Trophoblast cell (in vitro differentiated cells and primary cell): ENCODE results near the gene FSTL4.

ENCODE experiments used
- DNase-seq, 2 donors: peaks; one replicate each; pipeline ENCODE4 v3.0.0-alpha.2; 2016
- H2AFZ ChIP-seq: 2 replicates; pipeline ENCODE4 v1.6.1; 2013; ENCODE audit warnings: low read length, moderate library complexity, mild to moderate bottlenecking; ENCODE audit not compliant: insufficient read depth, poor library complexity
- H2AK5ac ChIP-seq: 2 replicates; pipeline ENCODE4 v1.6.1; 2013; ENCODE audit warnings: mild to moderate bottlenecking, low read length
- H2BK120ac ChIP-seq: 2 replicates; pipeline ENCODE4 v1.6.1; 2013; ENCODE audit warnings: low read length, mild to moderate bottlenecking, moderate library complexity; ENCODE audit not compliant: insufficient read depth, poor library complexity
- H2BK12ac ChIP-seq: 2 replicates; pipeline ENCODE4 v1.6.1; 2013; ENCODE audit warnings: mild to moderate bottlenecking, low read length, moderate library complexity
- H2BK5ac ChIP-seq: 2 replicates; pipeline ENCODE4 v1.6.1; 2013; ENCODE audit warnings: low read length, low read depth, moderate library complexity, mild to moderate bottlenecking; ENCODE audit not compliant: poor library complexity
- H3K14ac ChIP-seq: 2 replicates; pipeline ENCODE4 v1.6.1; 2013; ENCODE audit warnings: mild to moderate bottlenecking, low read length
- H3K18ac ChIP-seq: 2 replicates; pipeline ENCODE4 v1.6.1; 2013; ENCODE audit warnings: mild to moderate bottlenecking, low read length
- H3K23ac ChIP-seq: 2 replicates; pipeline ENCODE4 v1.6.1; 2013; ENCODE audit warnings: low read length
- H3K27ac ChIP-seq: 2 replicates; pipeline ENCODE4 v1.5.1; 2013; ENCODE audit warnings: low read depth, mild to moderate bottlenecking, inconsistent platforms, low read length, moderate library complexity
- H3K27me3 ChIP-seq: 2 replicates; pipeline ENCODE4 v1.6.1; 2013; ENCODE audit warnings: inconsistent platforms, mild to moderate bottlenecking, low read length, moderate library complexity; ENCODE audit not compliant: insufficient read depth
- H3K36me3 ChIP-seq, 2 experiments: 1 replicate in 1 of 2; 2 replicates in 1 of 2; pipeline ENCODE4 v1.6.1; 2013; ENCODE audit warnings: low read length in 2 of 2, mild to moderate bottlenecking in 2 of 2, moderate library complexity in 1 of 2; ENCODE audit not compliant: insufficient read depth in 2 of 2, control insufficient read depth in 1 of 2
- H3K4ac ChIP-seq: 2 replicates; pipeline ENCODE4 v1.6.1; 2013; ENCODE audit warnings: low read depth, mild to moderate bottlenecking, low read length, moderate library complexity
- H3K4me1 ChIP-seq, 2 experiments: 1 replicate in 1 of 2; 2 replicates in 1 of 2; pipeline ENCODE4 v1.6.1; 2013; ENCODE audit warnings: low read length in 2 of 2, mild to moderate bottlenecking in 2 of 2, moderate library complexity in 1 of 2; ENCODE audit not compliant: insufficient read depth in 2 of 2, control insufficient read depth in 1 of 2
- H3K4me2 ChIP-seq: 2 replicates; pipeline ENCODE4 v1.6.1; 2013; ENCODE audit warnings: inconsistent platforms, mild to moderate bottlenecking, low read length, moderate library complexity
- H3K4me3 ChIP-seq: 2 replicates; pipeline ENCODE4 v1.5.1; 2013; ENCODE audit warnings: mild to moderate bottlenecking, low read depth, low read length, inconsistent platforms
- H3K79me1 ChIP-seq: one replicate; pipeline ENCODE4 v1.6.1; 2013; ENCODE audit warnings: low read length
- H3K79me2 ChIP-seq: 2 replicates; pipeline ENCODE4 v1.6.1; 2013; ENCODE audit warnings: low read length, mild to moderate bottlenecking; ENCODE audit not compliant: control insufficient read depth, insufficient read depth, poor library complexity
- H3K9ac ChIP-seq: 2 replicates; pipeline ENCODE4 v1.6.1; 2013; ENCODE audit warnings: mild to moderate bottlenecking, low read length
- H3K9me3 ChIP-seq: 2 replicates; pipeline ENCODE4 v1.6.1; 2013; ENCODE audit warnings: low read depth, mild to moderate bottlenecking, control low read depth, inconsistent platforms, low read length; ENCODE audit not compliant: insufficient read depth
- H4K12ac ChIP-seq: 2 replicates; pipeline ENCODE4 v1.6.1; 2013; ENCODE audit warnings: low read depth, mild to moderate bottlenecking, low read length, moderate library complexity
- H4K8ac ChIP-seq: 2 replicates; pipeline ENCODE4 v1.6.1; 2013; ENCODE audit warnings: low read depth, mild to moderate bottlenecking, low read length, moderate library complexity
- H4K91ac ChIP-seq: one replicate; pipeline ENCODE4 v1.6.1; 2013; ENCODE audit warnings: low read depth, mild to moderate bottlenecking, low read length, moderate library complexity
- WGBS: extraction: QIAGEN DNeasy Blood & Tissue Kit; methylation state at CpG from one replicate; pipeline ENCODE4 v1.1.7; 2013; ENCODE audit warnings: missing lambda C conversion rate; ENCODE audit not compliant: insufficient read length, insufficient coverage; ENCODE audit errors: extremely low coverage; 5-methylcytosine and 5-hydroxymethylcytosine counted together

Gene FSTL4

DNA sequence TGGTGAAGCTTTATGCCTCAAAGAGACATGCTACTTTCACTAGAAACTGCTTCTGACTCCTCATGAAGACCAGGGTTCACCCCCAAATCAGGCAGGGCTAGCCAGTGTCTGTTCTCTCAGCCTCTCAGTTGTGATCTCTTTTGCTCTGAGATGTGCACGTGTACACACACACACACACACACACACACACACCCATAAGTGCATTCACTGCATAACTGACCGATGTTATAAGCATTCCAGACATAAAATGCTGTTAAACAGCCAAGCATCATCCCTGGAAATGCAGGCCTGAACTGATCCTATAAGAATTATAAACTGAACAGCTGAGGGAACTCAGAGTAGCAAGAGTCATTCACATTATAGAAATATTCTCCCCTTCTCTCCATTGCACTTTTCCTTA lies 85.0 kb downstream of the FSTL4 start:
- no peak overlapping the region for H3K14ac ChIP-seq
- no peak overlapping the region for H2BK12ac ChIP-seq
- H3K4me1 ChIP-seq: peaks cover 0 to 3% of the 10 kb centered on the region in 2 experiments
- H4K12ac ChIP-seq: no peak overlapping the region
- no peak overlapping the region for H4K8ac ChIP-seq
- no peak overlapping the region for H3K18ac ChIP-seq
- H3K27ac ChIP-seq: no peak overlapping the region
- no peak overlapping the region for H3K4ac ChIP-seq
- no peaks in the 10 kb centered on the region for H3K36me3 ChIP-seq
- peak; percentile 67 to 77 for DNase-seq
- no peak overlapping the region for H3K4me2 ChIP-seq
- no peaks in the 10 kb centered on the region for H3K27me3 ChIP-seq
- no peaks in the 10 kb centered on the region for H3K79me1 ChIP-seq
- H4K91ac ChIP-seq: no peak overlapping the region
- no peaks in the 10 kb centered on the region for H3K9me3 ChIP-seq
- H3K4me3 ChIP-seq: no peak overlapping the region
- no CpG with 5 or more reads among the region's 2 CpGs for WGBS
- H2AK5ac ChIP-seq: no peak overlapping the region
- H2AFZ ChIP-seq: no peak overlapping the region
- no peak overlapping the region for H3K23ac ChIP-seq
- H3K79me2 ChIP-seq: no peaks in the 10 kb centered on the region
- no peak overlapping the region for H2BK120ac ChIP-seq
- H3K9ac ChIP-seq: no peak overlapping the region
- no peak overlapping the region for H2BK5ac ChIP-seq

DNA sequence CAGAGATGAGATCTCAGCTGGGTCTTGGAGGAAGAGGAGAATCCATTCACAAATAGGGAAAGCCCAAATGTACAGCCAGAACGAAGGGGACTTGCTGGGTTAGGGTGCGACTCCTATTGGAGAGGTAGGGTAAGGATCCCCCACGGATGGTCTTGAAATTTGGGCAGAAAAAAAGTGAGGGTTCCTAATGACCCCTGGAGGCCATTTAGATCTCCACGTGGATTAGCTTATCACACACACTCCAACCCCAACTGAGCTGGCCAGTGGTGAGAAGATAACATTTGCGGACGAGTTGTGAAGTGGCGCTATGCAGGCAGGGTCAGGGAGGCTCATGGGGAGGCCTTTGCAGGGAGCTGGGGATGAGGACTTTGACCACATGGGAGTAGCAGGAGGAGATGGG lies 86.0 kb downstream of the FSTL4 start:
- Histone ChIP-seq H3K4me3 (no peak overlapping the region), H3K9ac (no peak overlapping the region), H3K23ac (no peak overlapping the region), H3K27me3 (no peaks in the 10 kb centered on the region), H4K8ac (no peak overlapping the region), H3K79me2 (no peaks in the 10 kb centered on the region), H2AFZ (no peak overlapping the region), H3K36me3 (no peaks in the 10 kb centered on the region), H2AK5ac (no peak overlapping the region), H3K4me2 (no peak overlapping the region), H3K18ac (no peak overlapping the region), H2BK120ac (no peak overlapping the region), H4K91ac (no peak overlapping the region), H2BK12ac (peak overlapping the region; percentile 15), H4K12ac (no peak overlapping the region), H3K14ac (no peak overlapping the region), H3K79me1 (no peaks in the 10 kb centered on the region), H3K9me3 (no peaks in the 10 kb centered on the region), H3K27ac (no peak overlapping the region), H2BK5ac (no peak overlapping the region), H3K4ac (no peak overlapping the region), H3K4me1 (peaks cover 0 to 3% of the 10 kb centered on the region in 2 experiments)
- no peak for DNase-seq
- no CpG with 5 or more reads among the region's 7 CpGs for WGBS

DNA sequence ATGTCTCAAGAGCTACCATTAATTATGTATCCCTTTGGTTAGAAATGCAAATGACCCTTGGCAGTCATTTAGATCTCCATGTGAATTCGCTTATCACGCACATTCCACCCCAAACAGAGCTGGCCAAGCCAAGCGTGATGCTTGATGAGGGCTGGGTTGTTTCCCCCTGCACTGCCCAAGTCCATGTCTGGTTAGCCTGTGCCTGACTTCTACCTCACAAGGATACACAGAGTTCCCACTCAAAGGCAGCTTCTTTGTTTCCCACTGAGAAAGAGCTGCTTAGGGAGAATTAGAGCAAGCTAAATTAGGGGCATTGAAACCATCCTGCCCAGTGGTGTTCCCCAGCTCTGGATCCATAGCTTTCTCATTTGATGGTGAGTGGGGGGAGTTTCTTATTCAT lies 87.2 kb downstream of the FSTL4 start:
- no peak overlapping the region for H3K4me2 ChIP-seq
- no peaks in the 10 kb centered on the region for H3K27me3 ChIP-seq
- no peak overlapping the region for H3K9ac ChIP-seq
- H3K79me1 ChIP-seq: no peaks in the 10 kb centered on the region
- no peak overlapping the region for H3K4me3 ChIP-seq
- H3K4ac ChIP-seq: no peak overlapping the region
- no peak overlapping the region for H4K91ac ChIP-seq
- no peak overlapping the region for H2AK5ac ChIP-seq
- H2BK12ac ChIP-seq: no peak overlapping the region
- H3K27ac ChIP-seq: no peak overlapping the region
- H3K79me2 ChIP-seq: no peaks in the 10 kb centered on the region
- WGBS: no CpG with 5 or more reads among the region's 3 CpGs
- H3K4me1 ChIP-seq: peaks cover 0 to 3% of the 10 kb centered on the region in 2 experiments
- no peaks in the 10 kb centered on the region for H3K9me3 ChIP-seq
- DNase-seq: no peak
- H2BK5ac ChIP-seq: no peak overlapping the region
- no peak overlapping the region for H3K18ac ChIP-seq
- no peak overlapping the region for H3K14ac ChIP-seq
- no peaks in the 10 kb centered on the region for H3K36me3 ChIP-seq
- H2BK120ac ChIP-seq: no peak overlapping the region
- no peak overlapping the region for H3K23ac ChIP-seq
- no peak overlapping the region for H2AFZ ChIP-seq
- H4K12ac ChIP-seq: no peak overlapping the region
- no peak overlapping the region for H4K8ac ChIP-seq

DNA sequence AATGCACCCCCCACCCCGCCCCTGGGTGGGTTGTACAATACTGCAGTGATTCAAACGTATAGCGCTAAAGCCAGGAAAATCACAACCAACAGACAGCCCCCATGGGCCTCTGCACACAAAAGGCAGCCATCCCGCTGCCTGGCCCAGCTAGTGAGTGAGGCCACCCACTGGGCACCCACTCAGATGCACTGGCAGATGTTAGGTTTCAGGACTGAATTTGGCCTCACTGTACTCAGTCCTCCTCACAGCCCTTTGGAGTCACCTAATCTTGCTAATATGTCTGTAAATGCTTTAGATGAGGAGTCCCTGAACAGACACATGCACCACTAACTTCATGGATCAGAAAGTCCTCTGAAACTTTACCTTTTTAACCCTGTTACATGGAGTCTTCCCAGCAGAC lies 87.7 kb downstream of the FSTL4 start:
- Histone ChIP-seq H2BK5ac (no peak overlapping the region), H4K12ac (no peak overlapping the region), H3K9ac (no peak overlapping the region), H3K79me1 (no peaks in the 10 kb centered on the region), H3K14ac (no peak overlapping the region), H3K4me2 (no peak overlapping the region), H4K8ac (no peak overlapping the region), H4K91ac (no peak overlapping the region), H3K4me1 (peaks cover 0 to 3% of the 10 kb centered on the region in 2 experiments), H2AK5ac (no peak overlapping the region), H2BK12ac (no peak overlapping the region), H3K79me2 (no peaks in the 10 kb centered on the region), H3K9me3 (no peaks in the 10 kb centered on the region), H3K4ac (no peak overlapping the region), H3K36me3 (no peaks in the 10 kb centered on the region), H2BK120ac (no peak overlapping the region), H3K27me3 (no peaks in the 10 kb centered on the region), H3K23ac (no peak overlapping the region), H3K27ac (no peak overlapping the region), H3K4me3 (no peak overlapping the region), H2AFZ (no peak overlapping the region), H3K18ac (no peak overlapping the region)
- no CpG with 5 or more reads among the region's 4 CpGs for WGBS
- no peak for DNase-seq
